Suprapubic skin (tissue), 4 donors: Measurements from ENCODE around the gene TBCC.
"Not testable (repeated sequence)": the region's sequence is repeated elsewhere in the genome, so short reads cannot be mapped to it uniquely, and the experiment has no call there.

Experiments
- CTCF ChIP-seq, 2 donors: fragments of 200-600 bp in 1 of 2; fragments of 450-650 bp in 1 of 2; sonication (generic) in 1 of 2; IDR thresholded peaks; one replicate each; pipeline ENCODE4 v1.5.1; 2016 to 2019; ENCODE audit warnings: antibody characterized with exemption in 2 of 2, mild to moderate bottlenecking in 1 of 2, moderate library complexity in 1 of 2
- EP300 ChIP-seq: sonication (generic); formaldehyde crosslinking; IDR thresholded peaks from one replicate; pipeline ENCODE4 v1.6.1; 2017; ENCODE audit warnings: antibody characterized with exemption
- POLR2A ChIP-seq, 2 donors: fragments of 450-650 bp; IDR thresholded peaks; one replicate each; pipeline ENCODE4 v1.6.1; 2017; ENCODE audit warnings: antibody characterized with exemption in 2 of 2, mild to moderate bottlenecking in 2 of 2, moderate library complexity in 2 of 2
- POLR2AphosphoS5 ChIP-seq, 3 donors: sonication (generic); formaldehyde crosslinking; IDR thresholded peaks; one replicate each; pipeline ENCODE4 v1.6.1; 2017; ENCODE audit warnings: antibody characterized with exemption in 3 of 3

GRCh38 chr6:42702786-42703185, 43.1 kb downstream of the TBCC start:
- not testable (repeated sequence) for TF ChIP-seq CTCF (IDR thresholded peaks at IDR 0.05); POLR2AphosphoS5 (IDR thresholded peaks at IDR 0.05); POLR2A (IDR thresholded peaks at IDR 0.05); EP300
